ENCODE data around the gene POU2AF1.
A peak's percentile ranks its signal among the peaks of the same experiment; 100 is the strongest.

Gene POU2AF1

GRCh38 chr11:111353776-111354600 lies 25.1 kb downstream of the POU2AF1 start:
- H3K4me1 Mint-ChIP-seq, result no peaks in the 10 kb centered on the region
- no peak overlapping the region for H3K4me3 Mint-ChIP-seq
- no peak for DNase-seq
- no peak for ATAC-seq
- no peak overlapping the region for H3K27ac Mint-ChIP-seq
- peaks cover 10% of the 10 kb centered on the region for H3K27me3 Mint-ChIP-seq
- H3K9me3 Mint-ChIP-seq, result no peaks in the 10 kb centered on the region

- H3K9me3 Mint-ChIP-seq, result no peaks in the 10 kb centered on the region
- peaks cover 10% of the 10 kb centered on the region for H3K27me3 Mint-ChIP-seq
- H3K27ac Mint-ChIP-seq, result no peak overlapping the region
- H3K4me1 Mint-ChIP-seq, result no peaks in the 10 kb centered on the region
- ATAC-seq (no peak), DNase-seq (no peak)
- no peak overlapping the region for H3K4me3 Mint-ChIP-seq
Observed at GRCh38 chr11:111352935-111353710, 26.0 kb downstream of the POU2AF1 start.

GRCh38 chr11:111352231-111352746 lies 26.8 kb downstream of the POU2AF1 start:
- Mint-ChIP-seq H3K4me1 (no peaks in the 10 kb centered on the region), H3K27me3 (peaks cover 10% of the 10 kb centered on the region), H3K27ac (peak overlapping the region in 1 of 2 donors; percentile 27), H3K9me3 (no peaks in the 10 kb centered on the region), H3K4me3 (no peak overlapping the region)
- no peak for DNase-seq
- ATAC-seq, result no peak

- Mint-ChIP-seq H3K4me1 (no peaks in the 10 kb centered on the region), H3K4me3 (no peak overlapping the region), H3K27ac (no peak overlapping the region), H3K9me3 (no peaks in the 10 kb centered on the region), H3K27me3 (peaks cover 10% of the 10 kb centered on the region)
- DNase-seq (no peak), ATAC-seq (no peak)
Observed at GRCh38 chr11:111351374-111352055, 27.6 kb downstream of the POU2AF1 start.

GRCh38 chr11:111350811-111351210 lies 28.3 kb downstream of the POU2AF1 start:
- H3K9me3 Mint-ChIP-seq, result no peaks in the 10 kb centered on the region
- no peak overlapping the region for H3K4me3 Mint-ChIP-seq
- H3K27me3 Mint-ChIP-seq, result peaks cover 14% of the 10 kb centered on the region
- H3K4me1 Mint-ChIP-seq, result no peaks in the 10 kb centered on the region
- H3K27ac Mint-ChIP-seq, result no peak overlapping the region
- DNase-seq (no peak), ATAC-seq (no peak)

GRCh38 chr11:111349191-111349695 lies 29.8 kb downstream of the POU2AF1 start:
- Mint-ChIP-seq H3K27me3 (peaks cover 21% of the 10 kb centered on the region), H3K4me1 (no peaks in the 10 kb centered on the region), H3K4me3 (no peak overlapping the region), H3K27ac (no peak overlapping the region), H3K9me3 (no peaks in the 10 kb centered on the region)
- ATAC-seq (no peak), DNase-seq (no peak)

- no peak overlapping the region for H3K4me3 Mint-ChIP-seq
- peaks cover 21% of the 10 kb centered on the region for H3K27me3 Mint-ChIP-seq
- H3K27ac Mint-ChIP-seq, result no peak overlapping the region
- no peaks in the 10 kb centered on the region for H3K4me1 Mint-ChIP-seq
- no peak for DNase-seq
- ATAC-seq, result no peak
- H3K9me3 Mint-ChIP-seq, result no peaks in the 10 kb centered on the region
Observed at GRCh38 chr11:111348147-111348546, 30.9 kb downstream of the POU2AF1 start.

GRCh38 chr11:111347723-111348115 lies 31.4 kb downstream of the POU2AF1 start:
- Mint-ChIP-seq H3K27me3 (peaks cover 21% of the 10 kb centered on the region), H3K9me3 (no peaks in the 10 kb centered on the region), H3K27ac (no peak overlapping the region), H3K4me1 (no peaks in the 10 kb centered on the region), H3K4me3 (no peak overlapping the region)
- ATAC-seq, result no peak
- no peak for DNase-seq

- Mint-ChIP-seq H3K4me3 (no peak overlapping the region), H3K27ac (no peak overlapping the region), H3K4me1 (no peaks in the 10 kb centered on the region), H3K9me3 (no peaks in the 10 kb centered on the region), H3K27me3 (peaks cover 21% of the 10 kb centered on the region)
- DNase-seq, result no peak
- no peak for ATAC-seq
Observed at GRCh38 chr11:111347002-111347722, 31.9 kb downstream of the POU2AF1 start.

GRCh38 chr11:111344032-111344431 lies 35.0 kb downstream of the POU2AF1 start:
- no peak overlapping the region for H3K27ac Mint-ChIP-seq
- peaks cover 11% of the 10 kb centered on the region for H3K27me3 Mint-ChIP-seq
- no peak for DNase-seq
- no peak for ATAC-seq
- no peaks in the 10 kb centered on the region for H3K4me1 Mint-ChIP-seq
- H3K4me3 Mint-ChIP-seq, result no peak overlapping the region
- peaks cover 0 to 5% of the 10 kb centered on the region in 2 donors for H3K9me3 Mint-ChIP-seq

GRCh38 chr11:111342329-111342728 lies 36.7 kb downstream of the POU2AF1 start:
- Mint-ChIP-seq H3K27ac (no peak overlapping the region), H3K4me3 (no peak overlapping the region), H3K4me1 (no peaks in the 10 kb centered on the region), H3K27me3 (peaks cover 11% of the 10 kb centered on the region), H3K9me3 (peaks cover 0 to 5% of the 10 kb centered on the region in 2 donors)
- DNase-seq, result no peak
- no peak for ATAC-seq

- peaks cover 0 to 5% of the 10 kb centered on the region in 2 donors for H3K9me3 Mint-ChIP-seq
Observed at GRCh38 chr11:111339758-111340388, 39.2 kb downstream of the POU2AF1 start.

GRCh38 chr11:111336582-111337256 lies 42.4 kb downstream of the POU2AF1 start:
- Mint-ChIP-seq H3K4me1 (no peaks in the 10 kb centered on the region), H3K9me3 (peaks cover 0 to 5% of the 10 kb centered on the region in 2 donors), H3K4me3 (no peak overlapping the region), H3K27ac (no peak overlapping the region), H3K27me3 (peaks cover 6% of the 10 kb centered on the region)
- ATAC-seq (no peak), DNase-seq (no peak)

More at GRCh38 chr11:111339758-111340388, 39.2 kb downstream of the POU2AF1 start:
- DNase-seq, result no peak
- Mint-ChIP-seq H3K27ac (no peak overlapping the region), H3K4me3 (no peak overlapping the region), H3K4me1 (no peaks in the 10 kb centered on the region), H3K27me3 (no peaks in the 10 kb centered on the region)
- ATAC-seq, result no peak

- H3K4me3 Mint-ChIP-seq, result no peak overlapping the region
- DNase-seq (no peak), ATAC-seq (no peak)
- H3K4me1 Mint-ChIP-seq, result no peaks in the 10 kb centered on the region
- peaks cover 6% of the 10 kb centered on the region for H3K27me3 Mint-ChIP-seq
- H3K9me3 Mint-ChIP-seq, result peaks cover 0 to 5% of the 10 kb centered on the region in 2 donors
- no peak overlapping the region for H3K27ac Mint-ChIP-seq
Observed at GRCh38 chr11:111336062-111336461, 43.0 kb downstream of the POU2AF1 start.
